NOMO-1 treated with dmso at 0.1 percent for 144 hours (cell line): Measurements from ENCODE around the gene PCDH1.
A peak's percentile ranks its signal among the peaks of the same experiment; 100 is the strongest.
"Not testable (repeated sequence)": the region's sequence is repeated elsewhere in the genome, so short reads cannot be mapped to it uniquely, and the experiment has no call there.

ENCODE experiments used
- DNase-seq: peaks from one replicate; lab custom pipeline; 2025; ENCODE audit not compliant: unreplicated experiment; lab: John Stamatoyannopoulos, UW

The PCDH1 gene

DNA sequence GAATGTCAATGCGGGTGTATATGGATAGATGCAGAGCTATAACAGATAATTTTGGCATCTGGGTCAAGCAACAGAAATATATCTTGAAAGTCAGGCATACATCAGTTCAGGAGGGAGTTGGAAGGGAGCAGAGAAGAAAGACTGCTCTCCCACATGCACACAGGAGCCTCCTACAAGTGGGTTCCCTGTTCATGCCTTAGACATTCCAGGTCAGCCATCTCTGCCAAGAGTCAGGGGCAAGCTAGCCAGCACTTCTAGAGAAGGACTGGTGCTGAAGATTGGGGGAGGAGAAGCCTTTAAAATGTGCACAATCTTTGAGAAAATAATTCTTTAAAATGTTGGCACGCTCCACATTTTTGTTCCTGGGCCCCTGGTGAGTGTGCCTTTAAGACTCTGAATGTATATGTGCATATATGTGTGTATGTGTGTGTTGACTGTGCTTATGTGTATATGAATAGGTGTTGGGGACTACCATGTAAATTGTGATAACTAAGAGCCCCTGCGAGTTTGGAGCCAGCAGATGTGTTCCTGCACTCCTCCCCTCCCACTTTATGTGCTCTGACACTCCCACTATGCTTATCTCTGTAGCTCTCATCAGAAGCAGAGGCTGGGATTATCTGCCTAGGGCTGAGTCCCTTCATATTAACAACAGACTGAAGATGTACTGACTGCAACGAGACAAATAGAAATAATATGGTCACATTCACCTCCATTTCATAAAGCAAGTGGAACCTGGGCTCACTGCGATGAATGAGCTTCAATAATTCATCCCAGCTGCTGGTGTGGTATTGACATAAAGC, 24.0 kb upstream of the PCDH1 start:
- DNase-seq, result no peak

DNA sequence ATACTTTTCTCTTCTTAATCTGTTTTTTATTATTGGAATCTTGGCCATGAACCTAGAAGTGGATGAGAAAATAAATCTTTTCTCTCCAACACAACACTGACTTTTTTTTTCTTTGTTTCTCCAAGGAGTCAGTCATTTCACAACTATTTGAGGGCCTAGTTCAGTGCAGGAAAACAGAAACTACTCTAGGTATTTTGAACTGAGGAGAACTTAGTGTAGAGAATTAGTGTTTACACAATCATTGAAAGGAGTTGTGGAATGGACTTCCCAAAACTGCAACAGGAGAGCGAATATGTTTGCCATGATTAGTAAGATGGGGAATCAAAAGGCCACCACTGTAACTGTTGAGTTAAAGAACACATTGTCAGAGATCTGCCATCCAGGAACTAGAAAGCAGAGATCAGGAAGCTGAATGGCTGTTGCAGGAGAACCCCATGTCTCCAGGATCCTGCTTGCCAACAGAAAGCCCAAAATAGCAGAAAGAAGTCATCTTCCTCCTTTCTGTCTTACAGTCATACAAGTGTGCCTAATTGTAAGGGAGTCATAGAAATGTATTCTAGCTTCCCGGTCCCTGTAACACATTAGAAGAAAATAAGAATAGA, 20.3 kb upstream of the PCDH1 start:
- no peak for DNase-seq

DNA sequence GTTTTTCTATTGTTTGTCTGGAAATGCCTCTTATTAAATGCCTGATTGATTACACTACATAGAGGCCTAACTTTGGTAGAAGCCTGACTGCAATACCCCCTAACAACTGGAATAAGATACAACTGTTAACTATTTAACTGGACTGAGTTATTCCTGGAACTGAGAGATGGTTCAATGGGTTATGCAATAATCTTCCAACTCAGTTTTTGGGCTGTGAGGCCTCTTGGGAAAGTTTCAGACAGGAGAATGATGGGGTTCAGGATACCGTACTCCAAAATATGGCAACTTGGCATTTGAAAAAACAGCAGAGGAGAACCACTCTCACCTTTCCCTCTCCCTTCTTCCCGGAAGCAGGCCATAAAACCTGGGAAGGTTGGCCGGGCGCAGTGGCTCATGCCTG, 19.2 kb upstream of the PCDH1 start:
- DNase-seq, result no peak

DNA sequence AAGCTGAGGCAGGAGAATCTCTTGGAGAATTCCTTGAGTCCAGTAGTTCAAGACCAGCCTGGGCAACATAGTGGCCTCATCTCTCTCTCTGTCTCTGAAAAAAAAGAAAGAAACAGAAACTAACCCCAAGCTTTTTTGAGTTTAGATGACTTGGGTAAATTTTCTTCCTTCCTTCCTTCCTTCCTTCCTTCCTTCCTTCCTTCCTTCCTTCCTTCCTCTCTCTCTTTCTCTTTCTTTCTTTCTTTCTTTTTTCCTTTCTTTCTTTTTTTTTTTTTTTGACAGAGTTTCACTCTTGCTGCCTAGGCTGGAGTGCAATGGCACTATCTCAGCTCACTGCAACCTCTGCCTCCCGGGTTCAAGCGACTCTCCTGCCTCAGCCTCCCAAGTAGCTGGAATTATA, 12.2 kb upstream of the PCDH1 start:
- not testable (repeated sequence) for DNase-seq

DNA sequence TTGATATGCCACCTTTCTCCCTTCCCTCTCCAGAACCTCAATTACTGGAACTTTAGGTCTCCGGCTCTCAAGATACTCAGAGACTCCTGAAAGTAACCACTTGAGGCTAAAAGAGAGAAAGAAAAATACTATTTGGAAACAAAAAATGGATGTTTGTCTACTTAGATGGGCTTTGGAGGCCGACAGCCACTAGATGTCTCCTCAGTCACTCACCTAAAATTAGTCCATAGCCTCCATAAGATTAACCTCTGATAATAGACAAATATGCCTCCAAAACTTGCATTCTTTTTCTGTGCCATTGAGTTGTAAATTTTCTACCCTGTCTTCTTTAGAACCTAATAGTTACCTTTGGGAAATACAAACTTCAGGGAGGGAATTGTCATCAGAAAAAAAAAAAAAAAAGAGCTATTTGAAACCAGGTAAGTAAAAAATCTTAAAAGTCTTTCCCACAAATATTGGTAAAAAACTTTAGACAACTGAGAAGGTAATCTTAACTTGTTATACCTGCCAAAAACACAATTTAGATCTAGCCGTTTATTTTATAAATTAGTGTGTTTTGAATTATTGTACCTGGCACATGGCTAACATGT, 11.2 kb upstream of the PCDH1 start:
- no peak for DNase-seq

DNA sequence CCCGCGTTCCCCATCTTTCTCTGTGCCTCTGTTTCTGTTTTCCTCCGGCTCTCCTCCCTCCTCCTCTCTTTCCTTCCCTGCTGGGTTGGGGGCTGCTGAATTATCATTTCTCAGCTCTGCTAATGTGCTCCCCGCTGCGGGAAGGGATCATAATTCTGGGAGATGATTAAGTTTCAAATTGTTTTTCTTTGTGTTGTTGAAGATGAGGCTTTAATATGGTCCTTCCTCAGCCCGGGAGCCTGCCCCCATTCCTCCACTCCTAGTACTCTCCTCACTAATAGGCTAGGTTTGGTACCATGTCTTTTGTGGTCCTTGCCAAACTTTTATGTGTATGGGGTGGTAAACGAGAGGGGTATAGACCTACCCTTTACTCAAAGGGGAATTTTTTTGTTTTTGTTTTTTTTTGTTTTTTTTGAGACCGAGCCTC, 5.7 kb upstream of the PCDH1 start:
- no peak for DNase-seq

DNA sequence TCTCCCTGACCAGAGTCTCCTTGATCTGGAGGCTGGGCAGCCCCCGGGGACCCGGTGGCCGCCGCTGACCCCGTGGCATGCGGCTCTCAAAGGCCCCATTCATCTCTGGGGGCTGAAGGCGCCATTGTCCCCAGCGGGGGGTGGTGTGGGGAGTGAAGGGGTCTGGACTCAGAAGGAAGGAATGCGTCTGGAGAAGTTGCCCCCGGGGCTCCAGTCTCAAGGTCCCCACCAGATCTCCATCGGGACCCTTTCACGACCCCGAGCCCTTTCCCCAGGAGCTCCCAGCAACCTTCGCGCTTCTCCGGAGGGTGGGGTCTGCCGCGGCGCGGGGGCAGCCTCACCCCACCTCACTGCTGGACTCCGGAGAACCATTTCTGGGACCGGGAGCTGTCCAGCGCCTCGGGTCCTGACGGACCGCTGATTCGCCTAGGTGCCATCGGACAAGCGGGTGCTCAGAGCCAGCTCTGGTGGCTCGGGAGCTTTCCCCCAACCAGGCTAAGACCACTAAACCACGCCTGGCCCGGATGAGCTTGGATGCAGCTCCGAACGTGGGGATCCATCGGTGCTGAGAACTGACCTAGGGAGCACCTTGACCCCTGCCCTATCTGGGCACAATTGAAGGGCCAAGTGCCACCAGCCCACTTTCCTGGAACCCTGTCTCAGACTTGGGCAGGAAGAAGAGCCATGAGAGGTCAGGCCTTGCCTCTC, 5.1 kb upstream of the PCDH1 start:
- no peak for DNase-seq

DNA sequence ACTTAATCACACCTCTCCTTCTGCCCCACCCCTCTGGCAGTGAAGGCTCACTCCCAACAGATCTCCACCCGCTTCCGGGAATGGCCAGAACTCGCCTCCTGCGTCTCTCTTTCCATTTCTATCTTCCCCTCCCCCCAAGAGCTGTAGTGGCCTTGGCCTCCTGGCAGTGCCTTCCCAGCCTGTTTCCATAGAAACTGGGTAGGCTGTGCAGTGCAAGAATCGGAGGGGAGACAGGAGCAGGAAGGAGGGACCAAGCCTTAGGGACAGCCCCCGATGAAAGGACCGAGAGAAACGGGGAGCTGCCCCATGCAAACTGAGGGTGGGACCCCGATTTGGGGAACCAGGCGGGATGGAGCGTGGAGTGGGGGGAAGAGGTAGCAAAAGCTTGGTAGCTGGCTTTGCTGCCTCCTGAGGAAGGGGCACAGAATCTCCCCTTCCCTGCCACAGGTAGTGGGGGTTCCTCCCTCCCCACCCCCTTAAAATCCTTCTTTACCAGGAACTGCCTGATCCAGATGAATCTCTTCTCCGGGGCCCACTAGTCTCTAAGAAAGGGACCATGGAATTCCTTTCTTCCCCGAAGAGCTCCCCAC, 4.5 kb upstream of the PCDH1 start:
- DNase-seq, result no peak

DNA sequence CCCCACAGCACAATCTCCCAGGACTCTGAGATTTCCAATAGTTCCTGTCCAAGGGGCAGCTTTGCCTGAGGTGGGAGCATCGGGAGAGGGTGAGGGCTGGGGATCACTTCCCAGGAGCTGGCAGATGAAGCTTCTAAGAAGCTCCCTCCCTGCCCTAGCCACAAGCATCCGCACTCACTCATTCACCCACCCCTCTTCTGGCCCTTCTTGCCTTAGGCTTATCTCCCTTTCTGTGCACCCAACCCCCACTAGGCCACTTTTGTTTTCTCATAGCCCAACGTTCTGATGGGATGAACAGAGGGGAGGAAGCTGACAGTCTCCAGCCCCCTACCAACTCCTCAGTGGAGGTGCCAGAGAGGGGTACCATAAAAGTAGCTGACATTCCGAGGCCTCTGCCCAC, 3.7 kb upstream of the PCDH1 start:
- DNase-seq, result no peak

DNA sequence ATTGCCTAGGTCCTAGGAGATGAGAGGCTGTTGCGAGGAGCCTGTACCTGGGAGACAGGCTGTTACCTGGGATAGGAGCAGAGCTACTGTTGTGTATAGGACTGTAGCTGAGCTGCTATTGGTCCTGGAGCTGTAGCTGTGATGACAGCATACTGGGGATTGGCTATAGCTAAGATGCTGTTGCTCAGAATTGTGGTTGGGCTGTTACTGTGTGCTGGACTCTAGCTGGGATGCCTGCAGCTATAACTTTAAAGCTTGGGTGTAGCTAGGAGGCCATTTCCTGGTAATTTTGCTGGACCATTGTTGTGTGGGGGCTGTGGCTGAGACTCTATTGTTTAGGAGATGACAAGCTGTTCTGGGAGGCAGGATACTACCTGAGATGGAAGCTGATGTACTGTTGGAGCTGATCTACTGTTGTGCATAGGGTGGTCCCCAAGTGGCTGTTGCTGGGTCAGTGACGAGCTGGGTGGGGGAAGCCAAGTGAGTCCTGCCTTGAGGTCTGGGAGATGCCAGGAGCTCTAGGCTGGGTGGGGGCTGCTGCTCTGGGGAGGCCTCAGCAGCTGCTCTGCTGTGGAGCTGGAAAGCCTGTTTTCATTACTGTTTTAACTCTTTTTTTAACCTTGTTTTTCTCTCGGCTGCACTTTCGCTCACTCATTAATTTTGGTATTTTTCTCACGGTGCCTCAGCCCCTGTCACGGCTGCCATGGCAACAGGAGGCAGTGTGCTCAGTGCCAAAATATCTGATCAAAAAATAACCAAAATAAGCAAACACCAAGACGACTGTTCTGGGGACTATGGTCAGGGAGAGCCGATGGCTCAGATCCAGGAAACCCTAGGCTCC, 3.0 kb upstream of the PCDH1 start:
- no peak for DNase-seq

DNA sequence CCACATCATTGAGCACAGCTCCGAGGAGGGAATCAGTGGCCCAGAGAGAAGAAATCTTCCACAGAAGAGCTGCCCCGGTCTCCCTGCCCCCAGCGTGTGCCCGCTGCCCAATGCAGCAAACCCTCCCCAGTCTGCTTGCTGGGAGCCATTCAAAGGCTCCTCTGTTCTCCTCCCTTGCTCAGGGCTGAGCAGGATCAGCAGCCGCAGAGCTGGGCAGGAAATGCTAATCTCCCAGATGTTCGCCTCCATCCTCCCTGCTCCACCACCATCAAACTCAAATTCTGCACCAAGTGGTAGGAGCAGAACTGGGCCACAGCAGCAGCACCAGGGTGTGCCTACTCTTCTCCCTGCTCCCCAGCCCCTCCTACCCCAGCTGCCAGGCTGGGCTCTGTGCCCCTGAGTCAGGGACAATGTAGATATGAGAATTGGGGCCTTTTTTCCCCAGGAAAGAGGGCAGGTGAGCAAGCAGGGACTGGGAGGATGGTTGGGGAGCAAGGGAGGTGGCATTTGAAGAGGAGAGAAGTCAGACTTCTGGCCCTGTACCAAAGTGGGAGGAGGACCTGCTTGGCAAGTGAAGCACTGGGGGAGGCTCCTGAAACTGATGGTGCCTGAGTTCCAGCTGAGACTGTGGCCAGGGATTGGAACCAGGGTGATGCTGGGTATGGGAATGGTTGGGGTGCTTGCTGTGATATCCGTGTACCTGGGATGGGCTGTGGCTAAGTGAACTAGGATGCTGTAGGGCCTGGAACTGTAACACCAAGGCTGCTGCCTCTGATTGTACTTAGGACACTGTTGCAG, 1.9 kb upstream of the PCDH1 start:
- DNase-seq, result no peak

DNA sequence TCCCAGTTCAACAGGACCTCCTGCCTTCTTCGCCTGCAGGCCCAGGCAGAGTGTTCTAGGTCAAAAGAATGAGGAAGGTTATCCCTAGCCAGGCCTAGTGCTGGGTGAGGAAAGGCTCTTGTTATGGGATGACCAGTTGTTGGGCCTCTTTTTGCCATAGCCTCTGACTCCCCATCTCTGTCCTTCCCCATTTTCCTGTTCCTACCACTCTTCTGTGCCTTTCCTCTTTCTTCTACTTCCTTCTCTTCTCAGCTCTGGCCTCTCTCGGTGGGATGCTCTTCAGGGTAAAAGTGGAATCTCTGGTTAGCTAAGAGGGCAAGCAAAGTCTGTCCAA, 1.2 kb upstream of the PCDH1 start:
- DNase-seq, result no peak

DNA sequence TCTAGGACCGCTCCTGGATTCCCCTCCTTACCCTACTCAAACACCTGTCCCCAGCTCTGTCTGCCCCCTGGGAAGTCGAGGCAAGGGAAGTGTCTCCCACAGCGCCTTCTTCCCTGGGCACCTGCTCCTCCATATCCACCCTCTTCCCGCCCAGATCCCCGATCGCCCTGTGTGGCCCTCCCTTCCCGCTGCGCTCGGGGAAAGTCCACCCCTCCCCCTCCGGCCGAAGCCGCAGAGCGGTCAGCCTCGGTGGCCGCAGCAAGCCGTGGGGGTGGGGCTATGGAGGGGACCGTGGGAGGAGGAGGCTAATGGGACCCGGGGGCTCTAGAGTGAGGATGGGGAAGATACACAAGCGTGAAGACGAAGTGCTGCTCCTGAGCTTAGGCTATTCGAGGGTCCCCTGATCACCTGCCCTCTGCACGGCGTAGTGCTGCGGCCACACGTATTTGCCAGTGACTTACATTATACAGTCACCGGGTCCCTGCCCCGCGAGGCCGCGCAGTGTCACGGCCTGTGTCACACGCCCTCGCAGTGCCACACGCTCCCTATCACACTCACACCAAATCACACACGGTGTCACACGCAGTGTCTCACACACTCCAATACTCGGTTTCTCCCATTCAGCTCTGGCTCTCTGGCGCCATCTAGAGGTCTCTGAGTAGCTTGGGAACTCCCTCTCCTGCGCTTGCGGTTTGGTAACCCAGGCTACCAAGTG, 658 bp upstream of the PCDH1 start:
- DNase-seq, result peak; percentile 80

DNA sequence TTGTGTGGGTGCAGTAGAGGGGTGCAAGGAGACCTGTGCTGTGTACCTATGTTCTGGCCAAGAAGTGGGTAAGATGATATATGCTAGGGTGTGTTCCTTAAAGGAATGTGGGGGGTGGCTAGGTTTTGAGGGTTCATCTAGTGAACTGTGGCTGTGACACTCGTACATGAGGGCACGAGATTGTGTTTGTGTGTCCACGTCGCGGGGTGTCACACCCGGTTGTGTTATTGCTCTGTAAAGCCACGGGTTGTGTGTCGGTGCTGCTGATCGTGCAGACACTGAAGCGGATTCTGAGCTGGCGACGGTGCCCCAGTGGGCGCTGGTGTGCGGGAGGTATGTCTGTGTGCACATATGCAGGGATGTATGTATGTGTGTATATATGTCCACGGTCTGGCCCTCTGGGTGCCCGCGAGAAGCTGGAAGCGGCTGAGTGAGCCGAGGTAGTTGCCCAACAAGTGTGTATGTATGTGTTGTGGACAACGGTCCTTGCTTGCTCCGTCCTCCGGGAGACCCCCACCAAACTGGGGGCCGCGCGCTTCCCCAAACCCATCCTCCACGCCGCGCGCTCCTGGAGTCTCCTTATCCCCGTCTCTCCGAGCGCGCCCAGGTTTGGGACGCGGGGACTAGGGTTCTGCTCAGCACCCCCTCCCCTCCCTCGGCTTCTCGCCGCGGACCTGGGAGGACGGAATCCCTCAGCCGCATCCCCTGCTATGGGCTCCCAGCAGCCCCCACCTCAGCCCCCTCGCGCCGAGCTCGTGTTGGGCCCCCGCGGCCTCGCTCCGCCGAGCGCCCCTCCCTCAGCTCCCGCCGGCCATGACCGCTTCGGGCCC, 639 bp downstream of the PCDH1 start:
- no peak for DNase-seq

DNA sequence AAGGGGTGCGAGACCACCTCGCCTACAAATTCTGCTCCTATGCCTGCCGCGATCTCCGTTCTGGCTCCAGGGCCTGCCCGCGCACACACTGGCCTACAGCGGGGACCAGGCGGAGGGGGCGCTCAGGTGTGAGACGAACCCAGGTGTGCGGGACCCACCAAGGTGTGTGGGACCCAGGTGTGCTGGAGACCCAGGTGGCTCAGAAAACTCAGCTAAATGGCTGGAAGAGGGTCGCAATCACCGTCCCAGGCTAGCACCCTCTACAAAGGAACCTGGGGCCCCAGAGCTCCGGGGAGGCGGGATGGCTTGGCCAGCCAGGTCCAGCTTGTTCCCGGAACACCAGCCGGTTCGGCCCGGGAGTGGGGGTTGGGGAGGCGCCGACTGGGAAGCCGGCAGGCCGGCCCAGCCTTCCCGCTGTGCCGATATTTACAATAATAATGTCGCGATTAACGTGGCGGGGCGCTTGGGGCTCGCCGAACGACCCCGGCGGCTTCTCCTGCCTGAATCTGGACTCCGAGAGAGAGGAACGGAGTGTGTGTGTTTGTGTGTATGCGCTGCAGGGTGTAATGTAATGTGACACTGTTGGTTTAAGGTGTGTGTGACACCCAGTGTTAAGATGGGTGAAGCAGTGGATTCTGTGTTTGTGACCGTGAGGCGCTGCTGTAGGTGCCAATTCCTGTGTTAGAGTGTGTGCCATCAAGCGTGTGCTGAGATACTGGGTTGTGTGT, 1.4 kb downstream of the PCDH1 start:
- DNase-seq, result no peak

DNA sequence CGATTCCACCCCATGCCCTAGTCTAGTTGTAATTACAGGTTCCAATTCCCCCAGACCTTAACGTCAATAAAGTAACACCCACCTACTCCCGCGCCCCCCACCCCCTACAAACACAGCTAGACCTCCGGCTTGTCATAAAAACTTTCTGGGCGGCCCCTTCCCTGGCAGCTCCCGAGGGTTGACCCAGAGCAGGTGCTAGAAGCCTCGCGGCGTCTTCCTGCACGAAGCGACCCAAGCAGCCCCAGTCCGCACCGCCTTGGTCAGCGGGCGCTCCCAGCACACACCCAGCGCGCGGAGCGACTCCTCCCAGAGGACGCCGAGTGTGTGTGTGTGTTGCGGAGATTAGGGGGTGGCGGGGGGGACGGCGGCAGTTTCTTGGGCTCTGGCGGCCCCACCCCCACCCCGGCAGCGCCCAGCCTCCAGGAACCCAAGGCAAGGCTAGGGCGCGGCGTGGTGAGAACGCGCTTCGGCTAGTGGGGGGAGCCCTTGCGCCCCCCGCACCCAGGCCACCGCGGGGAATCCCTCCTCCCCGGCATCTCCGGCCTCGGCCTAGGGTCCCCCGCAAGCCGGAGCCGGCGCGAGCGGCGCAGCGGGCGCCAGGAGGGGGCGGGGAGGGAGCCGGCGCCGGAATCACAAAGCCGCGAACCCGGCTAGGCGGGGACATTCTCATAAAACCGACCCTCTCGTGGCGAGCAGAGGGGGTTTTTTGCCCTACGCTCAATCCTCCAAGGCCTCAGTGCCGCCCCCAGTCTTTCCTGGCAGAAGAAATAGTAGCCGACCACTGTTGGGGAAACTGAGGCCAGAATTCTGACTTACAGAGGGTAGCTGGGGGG, 2.2 kb downstream of the PCDH1 start:
- no peak for DNase-seq
